PC-9 (cell line): ENCODE results near the gene SLC38A1.
"Not testable (repeated sequence)": the region's sequence is repeated elsewhere in the genome, so short reads cannot be mapped to it uniquely, and the experiment has no call there.

Experiments used
- CTCF ChIP-seq: fragments of 200-600 bp; sonication (generic); conservative IDR thresholded peaks from 2 replicates; pipeline ENCODE4 v1.6.1; 2017; ENCODE audit warnings: mixed run types, antibody characterized with exemption, mild to moderate bottlenecking, moderate library complexity
- EZH2 ChIP-seq: fragments of 200-600 bp; sonication (generic); IDR thresholded peaks from 2 replicates; pipeline ENCODE4 v1.8.0; 2017; ENCODE audit warnings: antibody characterized with exemption, low read depth

- TF ChIP-seq CTCF, EZH2: not testable (repeated sequence)
These were observed 16.3 kb upstream of the SLC38A1 start for GRCh38 chr12:46285177-46285576.
